Brain pericyte (primary cell): ENCODE data around the gene AK4.
"Not testable (repeated sequence)": the region's sequence is repeated elsewhere in the genome, so short reads cannot be mapped to it uniquely, and the experiment has no call there.

Source experiments
- DNase-seq: peaks from one replicate; pipeline ENCODE4 v3.0.0-alpha.2; 2012; ENCODE audit warnings: low read depth, low spot score

The AK4 gene

GRCh38 chr1:65213271-65214023, 65.4 kb downstream of the AK4 start:
- no peak for DNase-seq

- DNase-seq = no peak
Measured at GRCh38 chr1:65214340-65215027, 66.5 kb downstream of the AK4 start.

GRCh38 chr1:65216989-65217388, 69.0 kb downstream of the AK4 start:
- no peak for DNase-seq

- DNase-seq = no peak
Measured at GRCh38 chr1:65221638-65222339, 73.8 kb downstream of the AK4 start.

- DNase-seq = no peak
Measured at GRCh38 chr1:65222340-65222940, 74.4 kb downstream of the AK4 start.

GRCh38 chr1:65224681-65225091, 76.7 kb downstream of the AK4 start:
- no peak for DNase-seq

GRCh38 chr1:65225179-65225578, 77.2 kb downstream of the AK4 start:
- no peak for DNase-seq

- no peak for DNase-seq
Measured at GRCh38 chr1:65229201-65229600, 81.2 kb downstream of the AK4 start.

- DNase-seq = no peak
Measured at GRCh38 chr1:65229754-65230339, 81.8 kb downstream of the AK4 start.

- DNase-seq = no peak
Measured at GRCh38 chr1:65230731-65231481, 82.9 kb downstream of the AK4 start.

- DNase-seq = no peak
Measured at GRCh38 chr1:65231718-65232330, 83.8 kb downstream of the AK4 start.

- no peak for DNase-seq
Measured at GRCh38 chr1:65232461-65232990, 84.5 kb downstream of the AK4 start.

GRCh38 chr1:65233782-65234181, 85.8 kb downstream of the AK4 start:
- DNase-seq = no peak

- DNase-seq = no peak
Measured at GRCh38 chr1:65235867-65236805, 88.1 kb downstream of the AK4 start.

- not testable (repeated sequence) for DNase-seq
Measured at GRCh38 chr1:65237088-65237487, 89.1 kb downstream of the AK4 start.

- DNase-seq = no peak
Measured at GRCh38 chr1:65237503-65237902, 89.5 kb downstream of the AK4 start.

- no peak for DNase-seq
Measured at GRCh38 chr1:65238010-65238409, 90.0 kb downstream of the AK4 start.

GRCh38 chr1:65243491-65243890, 95.5 kb downstream of the AK4 start:
- DNase-seq = no peak

- DNase-seq = no peak
Measured at GRCh38 chr1:65245295-65245694, 97.3 kb downstream of the AK4 start.
